Measurements from ENCODE around the gene SERPIND1. TPM values are rescaled to one million over a fixed set of nuclear protein-coding genes. Genes with fewer than 3 reads are reported as not detected.

SERPIND1 gene
- total RNA-seq, 3 donors from 2014 or later, result 0.29 TPM; not detected in 2

- intact Hi-C loops (cut with DNase I; ENCODE audit: low total_unique reads), result no loop called here
- Histone ChIP-seq H3K9me3 (no peaks in the 10 kb centered on the region), H3K36me3 (no peaks in the 10 kb centered on the region), H3K4me3 (no peak overlapping the region), H3K4me1 (no peaks in the 10 kb centered on the region), H3K27me3 (no peaks in the 10 kb centered on the region), H3K27ac (peak overlapping the region; percentile 13 to 82)
- DNase-seq (ENCODE audit: low spot score in 2 of 2), result no peak
- TF ChIP-seq POLR2AphosphoS5 (IDR thresholded peaks at IDR 0.05) (peak in 1 of 3 donors; percentile 6), POLR2A (IDR thresholded peaks at IDR 0.05) (no peak)
Measured at GRCh38 chr22:20777420-20778177, 3.7 kb downstream of the SERPIND1 start.

DNA sequence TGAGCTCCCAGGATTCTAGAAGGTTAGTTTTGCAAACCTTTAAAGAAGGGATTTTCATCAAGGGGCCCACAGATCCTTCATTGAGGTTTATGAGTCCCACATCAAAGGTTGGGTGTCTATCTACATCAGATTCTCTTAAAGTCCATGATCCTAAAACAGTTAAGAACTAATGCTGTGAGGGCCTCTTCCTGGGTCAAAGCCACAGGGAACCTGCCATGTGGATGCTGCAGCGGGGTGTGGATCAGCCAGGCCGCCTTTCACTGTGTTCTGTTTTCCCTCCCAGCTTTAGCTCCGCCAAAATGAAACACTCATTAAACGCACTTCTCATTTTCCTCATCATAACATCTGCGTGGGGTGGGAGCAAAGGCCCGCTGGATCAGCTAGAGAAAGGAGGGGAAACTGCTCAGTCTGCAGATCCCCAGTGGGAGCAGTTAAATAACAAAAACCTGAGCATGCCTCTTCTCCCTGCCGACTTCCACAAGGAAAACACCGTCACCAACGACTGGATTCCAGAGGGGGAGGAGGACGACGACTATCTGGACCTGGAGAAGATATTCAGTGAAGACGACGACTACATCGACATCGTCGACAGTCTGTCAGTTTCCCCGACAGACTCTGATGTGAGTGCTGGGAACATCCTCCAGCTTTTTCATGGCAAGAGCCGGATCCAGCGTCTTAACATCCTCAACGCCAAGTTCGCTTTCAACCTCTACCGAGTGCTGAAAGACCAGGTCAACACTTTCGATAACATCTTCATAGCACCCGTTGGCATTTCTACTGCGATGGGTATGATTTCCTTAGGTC is 5.3 kb downstream of the SERPIND1 start:
- no peaks in the 10 kb centered on the region for H3K36me3 ChIP-seq
- H3K27ac ChIP-seq, result no peak overlapping the region
- intact Hi-C loops (cut with DNase I; ENCODE audit: low total_unique reads), result loop anchor here (1.0 kb wide), 1 partner anchor 19 kb away; no protein-coding TSS in a partner anchor
- no peaks in the 10 kb centered on the region for H3K4me1 ChIP-seq
- H3K9me3 ChIP-seq, result no peaks in the 10 kb centered on the region
- TF ChIP-seq POLR2A (IDR thresholded peaks at IDR 0.05), result no peak
- TF ChIP-seq POLR2AphosphoS5 (IDR thresholded peaks at IDR 0.05), result no peak
- TF ChIP-seq CTCF (IDR thresholded peaks at IDR 0.05), result no peak
- no peaks in the 10 kb centered on the region for H3K27me3 ChIP-seq
- no peak for DNase-seq (ENCODE audit: low spot score in 2 of 2)
- H3K4me3 ChIP-seq, result no peak overlapping the region

DNA sequence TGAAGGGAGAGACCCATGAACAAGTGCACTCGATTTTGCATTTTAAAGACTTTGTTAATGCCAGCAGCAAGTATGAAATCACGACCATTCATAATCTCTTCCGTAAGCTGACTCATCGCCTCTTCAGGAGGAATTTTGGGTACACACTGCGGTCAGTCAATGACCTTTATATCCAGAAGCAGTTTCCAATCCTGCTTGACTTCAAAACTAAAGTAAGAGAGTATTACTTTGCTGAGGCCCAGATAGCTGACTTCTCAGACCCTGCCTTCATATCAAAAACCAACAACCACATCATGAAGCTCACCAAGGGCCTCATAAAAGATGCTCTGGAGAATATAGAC is 5.9 kb downstream of the SERPIND1 start:
- Histone ChIP-seq H3K9me3 (no peaks in the 10 kb centered on the region), H3K27ac (no peak overlapping the region), H3K27me3 (no peaks in the 10 kb centered on the region), H3K4me1 (no peaks in the 10 kb centered on the region), H3K36me3 (no peaks in the 10 kb centered on the region), H3K4me3 (no peak overlapping the region)
- intact Hi-C loops (cut with DNase I; ENCODE audit: low total_unique reads), result loop anchor here (1.0 kb wide), 1 partner anchor 19 kb away; no protein-coding TSS in a partner anchor
- DNase-seq (ENCODE audit: low spot score in 2 of 2), result no peak
- no peak for TF ChIP-seq CTCF (IDR thresholded peaks at IDR 0.05)
- TF ChIP-seq POLR2AphosphoS5 (IDR thresholded peaks at IDR 0.05), result no peak
- no peak for TF ChIP-seq POLR2A (IDR thresholded peaks at IDR 0.05)

DNA sequence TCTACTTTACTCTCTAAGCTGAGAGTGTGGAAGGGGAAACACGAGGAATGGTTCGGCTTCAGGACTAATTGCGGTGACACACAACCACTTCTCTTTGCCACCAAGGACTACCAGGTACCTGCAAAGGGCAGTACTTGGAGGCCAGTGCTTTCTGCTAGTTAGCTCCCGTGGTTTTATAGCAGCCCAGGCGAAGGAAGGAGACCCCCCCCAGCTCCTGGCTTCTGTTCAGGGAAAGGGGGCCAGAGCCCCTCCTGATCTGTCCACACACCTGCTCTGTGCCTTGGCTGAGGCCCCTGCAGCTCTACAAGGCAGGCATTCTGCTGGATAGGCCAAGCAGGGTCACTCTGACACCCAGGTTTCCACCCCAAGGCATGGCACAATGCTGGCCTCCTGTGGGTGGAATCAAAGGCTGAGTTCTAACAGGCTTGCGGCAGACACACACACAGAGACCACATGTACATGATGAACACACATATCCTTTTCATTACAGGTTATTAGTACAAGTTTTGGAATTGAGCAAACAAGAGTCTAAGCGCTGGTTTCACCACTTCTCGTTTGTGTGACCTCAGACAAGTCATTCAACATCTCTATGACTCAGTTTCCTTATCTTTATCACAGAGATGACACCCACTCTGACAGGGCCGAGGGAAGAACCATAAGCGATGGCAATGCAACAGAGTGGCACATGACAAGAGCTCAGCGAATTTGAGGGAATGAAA is 7.5 kb downstream of the SERPIND1 start:
- TF ChIP-seq POLR2A (IDR thresholded peaks at IDR 0.05) (no peak), CTCF (IDR thresholded peaks at IDR 0.05) (no peak), POLR2AphosphoS5 (IDR thresholded peaks at IDR 0.05) (no peak)
- H3K9me3 ChIP-seq, result no peaks in the 10 kb centered on the region
- H3K36me3 ChIP-seq, result no peaks in the 10 kb centered on the region
- intact Hi-C loops (cut with DNase I; ENCODE audit: low total_unique reads), result no loop called here
- no peaks in the 10 kb centered on the region for H3K4me1 ChIP-seq
- no peak for DNase-seq (ENCODE audit: low spot score in 2 of 2)
- H3K4me3 ChIP-seq, result no peak overlapping the region
- no peaks in the 10 kb centered on the region for H3K27me3 ChIP-seq
- no peak overlapping the region for H3K27ac ChIP-seq

GRCh38 chr22:20782083-20782482 is 8.2 kb downstream of the SERPIND1 start:
- Histone ChIP-seq H3K9me3 (no peaks in the 10 kb centered on the region), H3K4me1 (no peaks in the 10 kb centered on the region), H3K36me3 (no peaks in the 10 kb centered on the region), H3K27ac (no peak overlapping the region), H3K27me3 (no peaks in the 10 kb centered on the region), H3K4me3 (no peak overlapping the region)
- intact Hi-C loops (cut with DNase I; ENCODE audit: low total_unique reads), result no loop called here
- DNase-seq (ENCODE audit: low spot score in 2 of 2), result no peak
- no peak for TF ChIP-seq CTCF (IDR thresholded peaks at IDR 0.05)
- TF ChIP-seq POLR2AphosphoS5 (IDR thresholded peaks at IDR 0.05), result no peak
- no peak for TF ChIP-seq POLR2A (IDR thresholded peaks at IDR 0.05)

Data from breast epithelium (tissue), 4 donors.